BE2C (cell line): Measurements from ENCODE around the gene CAMKMT.

Experiments used
- DNase-seq: peaks from one replicate; pipeline ENCODE4 v3.0.0-alpha.2; 2020
- H3K27me3 ChIP-seq: fragments of 250-450 bp; sonication (Bioruptor Pico); 2 replicates; pipeline ENCODE4 v1.5.1; 2020; ENCODE audit warnings: mild to moderate bottlenecking
- H3K36me3 ChIP-seq: fragments of 250-450 bp; sonication (Bioruptor Pico); 2 replicates; pipeline ENCODE4 v1.5.1; 2020; ENCODE audit warnings: mild to moderate bottlenecking
- H3K4me1 ChIP-seq: fragments of 250-450 bp; sonication (Bioruptor Pico); 2 replicates; pipeline ENCODE4 v1.5.1; 2020
- H3K4me3 ChIP-seq: 2 replicates; pipeline ENCODE4 v1.5.1; 2011; ENCODE audit warnings: low read depth, low read length
- H3K9me3 ChIP-seq: fragments of 250-450 bp; sonication (Bioruptor Pico); 2 replicates; pipeline ENCODE4 v1.5.1; 2020
- CTCF ChIP-seq: IDR thresholded peaks from 2 replicates; pipeline ENCODE4 v1.5.1; 2012; ENCODE audit warnings: mild to moderate bottlenecking, low read depth, low read length

Gene CAMKMT

GRCh38 chr2:44529448-44529847, 167.7 kb downstream of the CAMKMT start:
- DNase-seq, result no peak
- Histone ChIP-seq H3K36me3 (no peaks in the 10 kb centered on the region; the same call in 1 of the 2 replicates), H3K27me3 (no peaks in the 10 kb centered on the region), H3K4me3 (no peak overlapping the region), H3K9me3 (no peaks in the 10 kb centered on the region), H3K4me1 (no peaks in the 10 kb centered on the region; the same call in 1 of the 2 replicates)
- no peak for TF ChIP-seq CTCF

- TF ChIP-seq CTCF, result no peak
- Histone ChIP-seq H3K9me3 (no peaks in the 10 kb centered on the region), H3K4me3 (no peak overlapping the region), H3K36me3 (no peaks in the 10 kb centered on the region), H3K27me3 (no peaks in the 10 kb centered on the region), H3K4me1 (no peaks in the 10 kb centered on the region; the same call in 1 of the 2 replicates)
- no peak for DNase-seq
Measured at GRCh38 chr2:44531289-44531688, 169.5 kb downstream of the CAMKMT start.

GRCh38 chr2:44532031-44532430, 170.3 kb downstream of the CAMKMT start:
- Histone ChIP-seq H3K9me3 (no peaks in the 10 kb centered on the region), H3K4me1 (no peaks in the 10 kb centered on the region; the same call in 1 of the 2 replicates), H3K36me3 (no peaks in the 10 kb centered on the region), H3K4me3 (no peak overlapping the region), H3K27me3 (no peaks in the 10 kb centered on the region)
- no peak for DNase-seq
- TF ChIP-seq CTCF, result no peak

- TF ChIP-seq CTCF, result no peak
- H3K4me3 ChIP-seq, result no peak overlapping the region
- no peaks in the 10 kb centered on the region for H3K9me3 ChIP-seq
- H3K36me3 ChIP-seq, result no peaks in the 10 kb centered on the region
- no peaks in the 10 kb centered on the region; the same call in 1 of the 2 replicates for H3K4me1 ChIP-seq
- DNase-seq, result no peak
- H3K27me3 ChIP-seq, result no peaks in the 10 kb centered on the region
Measured at GRCh38 chr2:44533508-44533907, 171.8 kb downstream of the CAMKMT start.

GRCh38 chr2:44535376-44535775, 173.6 kb downstream of the CAMKMT start:
- H3K36me3 ChIP-seq, result no peaks in the 10 kb centered on the region
- no peaks in the 10 kb centered on the region for H3K9me3 ChIP-seq
- H3K4me3 ChIP-seq, result no peak overlapping the region
- no peaks in the 10 kb centered on the region for H3K4me1 ChIP-seq
- TF ChIP-seq CTCF, result no peak
- no peak for DNase-seq
- H3K27me3 ChIP-seq, result no peaks in the 10 kb centered on the region

GRCh38 chr2:44537264-44537663, 175.5 kb downstream of the CAMKMT start:
- Histone ChIP-seq H3K4me1 (peaks cover under 1% of the 10 kb centered on the region; the same call in 1 of the 2 replicates), H3K9me3 (no peaks in the 10 kb centered on the region), H3K27me3 (no peaks in the 10 kb centered on the region), H3K4me3 (no peak overlapping the region), H3K36me3 (no peaks in the 10 kb centered on the region)
- no peak for TF ChIP-seq CTCF
- DNase-seq, result no peak
